GM10266 (cell line): ENCODE results near the gene ARMC2.

Experiments used
- DNase-seq: peaks from one replicate; pipeline ENCODE4 v3.0.0; 2012; ENCODE audit errors: extremely low spot score
- TF ChIP-seq, protein P1 (sequence below): IDR thresholded peaks from 2 replicates; pipeline ENCODE4 v1.5.1; 2012; ENCODE audit warnings: mild to moderate bottlenecking, low read depth; ENCODE audit not compliant: control insufficient read depth, insufficient read depth; ENCODE audit errors: missing control alignments

ARMC2 gene

DNA sequence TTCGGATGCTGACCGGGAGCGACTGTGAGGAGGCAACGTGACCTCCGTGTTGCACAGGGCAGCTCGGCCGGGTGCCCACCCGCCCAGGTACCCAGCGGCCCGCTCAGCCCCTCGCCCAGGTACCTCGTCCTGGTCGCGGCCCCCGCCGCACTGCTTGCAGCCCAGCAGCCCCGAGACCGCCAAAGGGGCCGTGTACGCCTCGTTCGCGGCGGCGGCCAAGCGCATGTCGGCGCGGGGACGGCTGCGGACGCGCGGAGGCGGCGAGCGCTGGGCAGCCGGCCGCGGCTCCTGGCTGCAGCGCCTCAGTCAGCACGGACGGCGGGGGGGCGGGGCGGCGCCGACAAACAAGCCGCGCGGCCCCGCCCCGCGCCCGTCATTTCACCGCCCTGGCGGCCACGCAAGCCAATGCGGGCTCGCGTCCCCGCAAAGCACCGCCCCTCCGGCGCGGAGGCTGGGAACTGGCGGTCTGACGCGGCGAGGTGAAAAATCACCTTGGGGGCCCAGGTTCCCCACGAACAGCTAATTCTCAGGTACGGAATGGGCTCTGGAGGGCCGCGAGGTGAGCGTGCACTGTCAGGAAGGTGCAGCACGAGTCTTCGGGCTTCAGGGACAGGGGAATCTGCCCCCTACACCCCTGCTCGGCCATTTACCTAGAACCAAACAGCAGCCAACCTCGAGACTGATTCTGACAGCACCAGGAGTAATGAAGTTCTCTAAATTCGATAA, 161.2 kb downstream of the ARMC2 start:
- TF ChIP-seq, protein P1, sequence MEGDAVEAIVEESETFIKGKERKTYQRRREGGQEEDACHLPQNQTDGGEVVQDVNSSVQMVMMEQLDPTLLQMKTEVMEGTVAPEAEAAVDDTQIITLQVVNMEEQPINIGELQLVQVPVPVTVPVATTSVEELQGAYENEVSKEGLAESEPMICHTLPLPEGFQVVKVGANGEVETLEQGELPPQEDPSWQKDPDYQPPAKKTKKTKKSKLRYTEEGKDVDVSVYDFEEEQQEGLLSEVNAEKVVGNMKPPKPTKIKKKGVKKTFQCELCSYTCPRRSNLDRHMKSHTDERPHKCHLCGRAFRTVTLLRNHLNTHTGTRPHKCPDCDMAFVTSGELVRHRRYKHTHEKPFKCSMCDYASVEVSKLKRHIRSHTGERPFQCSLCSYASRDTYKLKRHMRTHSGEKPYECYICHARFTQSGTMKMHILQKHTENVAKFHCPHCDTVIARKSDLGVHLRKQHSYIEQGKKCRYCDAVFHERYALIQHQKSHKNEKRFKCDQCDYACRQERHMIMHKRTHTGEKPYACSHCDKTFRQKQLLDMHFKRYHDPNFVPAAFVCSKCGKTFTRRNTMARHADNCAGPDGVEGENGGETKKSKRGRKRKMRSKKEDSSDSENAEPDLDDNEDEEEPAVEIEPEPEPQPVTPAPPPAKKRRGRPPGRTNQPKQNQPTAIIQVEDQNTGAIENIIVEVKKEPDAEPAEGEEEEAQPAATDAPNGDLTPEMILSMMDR, result no peak
- peak; percentile 81 for DNase-seq

DNA sequence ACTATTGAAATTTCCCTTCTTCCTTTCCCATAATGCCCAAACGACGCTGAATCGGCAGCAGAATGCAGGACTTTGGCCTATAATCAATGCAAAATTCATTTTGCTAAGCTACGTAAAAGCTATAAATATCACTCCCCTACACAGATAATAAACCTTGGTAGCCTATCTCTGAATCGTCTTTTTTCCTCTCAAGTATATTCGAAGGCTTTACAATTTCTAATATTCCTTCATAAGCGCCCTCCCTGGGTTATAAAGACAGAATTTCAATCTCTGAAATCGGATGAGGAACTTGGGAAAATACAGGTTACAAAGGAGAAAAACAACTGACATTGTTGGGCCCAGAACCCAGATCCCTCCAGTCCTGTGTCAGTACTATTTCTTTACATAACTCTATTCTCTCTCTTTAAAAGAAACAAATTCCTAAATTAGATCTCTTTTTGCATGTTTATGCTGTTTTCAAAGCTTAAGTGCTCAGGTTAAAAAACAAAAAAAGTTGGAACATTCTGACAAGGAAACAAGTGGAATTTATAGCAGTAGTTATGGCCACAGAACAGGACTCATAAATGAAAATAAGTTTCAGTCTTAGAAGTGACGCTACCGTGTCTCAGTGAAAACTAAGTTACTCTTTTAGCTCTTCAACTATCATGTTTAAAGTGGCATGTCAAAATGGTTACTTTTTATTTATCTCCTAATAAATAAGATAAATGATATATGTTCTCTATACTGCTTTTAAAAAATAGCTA, 161.9 kb downstream of the ARMC2 start:
- DNase-seq, result no peak
- TF ChIP-seq, protein P1, result no peak

DNA sequence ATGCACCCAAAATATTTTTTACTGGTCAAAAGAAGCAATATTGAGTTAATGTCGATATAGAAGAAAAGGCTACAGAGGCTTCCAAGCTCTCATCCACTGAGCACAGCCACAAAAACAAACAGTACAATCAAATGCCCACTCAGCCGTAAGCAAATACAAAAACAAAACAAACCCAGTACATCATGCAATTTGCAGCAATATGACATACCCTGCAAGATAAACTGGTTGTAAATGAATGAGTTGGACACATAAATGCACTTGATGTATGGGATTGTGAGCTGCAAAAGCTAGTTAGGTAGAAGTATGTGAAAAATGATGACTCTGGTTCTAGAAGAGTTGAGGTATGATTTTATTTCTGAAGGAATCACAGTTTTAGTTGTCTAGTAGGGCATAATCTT, 162.5 kb downstream of the ARMC2 start:
- no peak for DNase-seq
- TF ChIP-seq, protein P1, result no peak

DNA sequence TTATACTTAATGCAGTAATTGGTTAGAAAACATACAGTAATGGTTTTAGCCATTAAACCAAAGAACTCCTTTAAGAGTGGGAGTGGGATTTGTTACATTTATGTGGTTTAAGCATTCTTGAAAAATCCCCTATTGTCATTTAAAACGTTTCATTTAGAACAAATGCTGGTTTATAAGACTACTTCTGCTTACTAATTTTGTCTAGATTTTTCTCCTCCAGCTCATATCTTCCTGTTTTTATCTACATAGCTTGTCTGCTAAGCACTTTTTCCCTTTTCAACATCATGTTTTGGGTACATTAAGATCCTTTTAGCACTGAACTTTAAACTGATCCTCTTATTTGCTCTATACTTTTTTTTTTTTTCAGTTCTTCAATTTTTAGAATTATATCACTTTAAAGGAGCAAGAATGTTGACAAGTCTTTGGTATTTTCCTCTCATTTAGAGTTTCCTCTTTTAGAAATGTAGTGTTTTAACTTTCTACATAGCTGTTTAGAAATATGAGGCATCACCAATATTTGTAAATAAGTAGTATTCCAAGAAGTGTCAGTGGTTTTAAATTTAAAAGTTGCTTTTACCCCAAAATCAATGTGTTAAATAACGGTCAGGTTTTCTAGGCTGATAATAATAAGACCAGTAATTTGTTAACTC, 165.6 kb downstream of the ARMC2 start:
- DNase-seq, result no peak
- TF ChIP-seq, protein P1, result no peak

DNA sequence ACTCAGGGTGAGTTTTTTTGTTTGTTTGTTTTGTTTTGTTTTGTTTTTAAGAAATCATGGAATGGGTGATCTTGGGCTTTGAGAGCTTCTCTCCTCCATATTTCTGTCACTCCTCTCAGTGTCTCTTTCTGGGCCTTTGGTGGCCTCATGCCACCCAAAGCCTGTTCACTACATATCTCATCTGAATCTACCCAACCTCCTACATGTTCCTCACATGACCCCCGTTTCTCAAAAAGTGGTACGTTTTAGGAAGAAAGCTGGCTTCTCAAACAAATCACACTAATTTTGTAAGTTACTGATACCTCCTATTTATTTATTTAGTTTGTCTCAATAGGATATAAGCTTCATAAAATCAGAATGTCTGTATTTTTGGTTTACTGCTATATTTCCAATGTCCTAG, 166.4 kb downstream of the ARMC2 start:
- DNase-seq, result no peak
- TF ChIP-seq, protein P1, result no peak

DNA sequence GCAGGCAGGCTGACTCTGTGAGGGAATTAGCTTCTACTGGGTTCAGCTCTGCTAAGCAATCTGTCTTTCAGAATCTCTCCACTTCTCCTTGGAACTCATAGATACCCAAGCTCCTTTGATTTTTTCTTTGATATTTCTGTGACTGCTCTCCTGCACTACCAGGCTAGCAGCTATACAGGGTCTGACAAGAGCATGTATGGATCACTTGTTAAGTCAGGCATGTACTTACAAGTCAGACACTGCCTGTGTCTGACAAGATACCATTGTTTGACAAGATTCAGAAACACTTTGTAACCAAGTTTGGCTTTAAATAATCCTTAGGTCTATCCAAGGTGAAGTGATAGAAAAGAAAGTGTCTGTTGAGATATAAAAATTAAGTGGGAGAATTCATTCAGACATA, 167.0 kb downstream of the ARMC2 start:
- DNase-seq, result no peak

More for the DNA sequence above, 167.0 kb downstream of the ARMC2 start:
- TF ChIP-seq, protein P1, result no peak
